Panc1 (cell line): ENCODE results near the gene TBCC. TPM values are rescaled to one million over a fixed set of nuclear protein-coding genes. Genes with fewer than 3 reads are reported as not detected.

Experiments
- ATAC-seq: fragments of 200-7000 bp; cut with Tn5 transposase; 2 replicates; pipeline ENCODE4 v1.9.1; 2020; ENCODE audit warnings: mild to moderate bottlenecking, moderate library complexity
- BruUV-seq: library from RNA; stranded (reverse); fragments of 400-500 nt; replicated peaks from 2 replicates; lab custom pipeline; 2021; lab: Mats Ljungman, UMichigan
- CTCF ChIA-PET: fragments of 300-600 bp; sonication (Branson Sonifier 250); formaldehyde crosslinking; loops from one replicate; lab custom pipeline; 2022; ENCODE audit warnings: antibody characterized with exemption; lab: Charles Lee
- POLR2A ChIA-PET: fragments of 300-600 bp; sonication (Branson Sonifier 250); formaldehyde crosslinking; loops from one replicate; lab custom pipeline; 2022; ENCODE audit warnings: antibody characterized with exemption; lab: Charles Lee
- DNase-seq: peaks from one replicate; pipeline ENCODE4 v3.0.0-alpha.2; 2010; ENCODE audit warnings: low read depth, low spot score
- H3K27ac ChIP-seq: 2 replicates; pipeline ENCODE4 v1.5.1; 2011; ENCODE audit warnings: mild to moderate bottlenecking, low read length, inconsistent platforms
- H3K27me3 ChIP-seq: fragments of 200-500 bp; sonication (Bioruptor generic); 2 replicates; pipeline ENCODE4 v1.6.0; 2014; ENCODE audit warnings: low read length, inconsistent platforms; ENCODE audit not compliant: control insufficient read depth, insufficient read depth
- H3K36me3 ChIP-seq: fragments of 200-500 bp; sonication (Bioruptor generic); 2 replicates; pipeline ENCODE4 v1.5.1; 2014; ENCODE audit warnings: inconsistent platforms, mild to moderate bottlenecking, low read length, moderate library complexity; ENCODE audit not compliant: control insufficient read depth, insufficient read depth
- H3K4me1 ChIP-seq: 2 replicates; pipeline ENCODE4 v1.5.1; 2011; ENCODE audit warnings: inconsistent platforms, mild to moderate bottlenecking, low read length, moderate library complexity; ENCODE audit not compliant: control insufficient read depth, insufficient read depth
- H3K4me3 ChIP-seq, 2 experiments: 2 replicates each; pipeline ENCODE4 v1.5.1; 2011 to 2012; ENCODE audit warnings: low read depth in 2 of 2, low read length in 2 of 2, mild to moderate bottlenecking in 2 of 2, inconsistent platforms in 1 of 2, moderate library complexity in 1 of 2
- H3K9me3 ChIP-seq: fragments of 200-500 bp; sonication (Bioruptor generic); 2 replicates; pipeline ENCODE4 v1.5.1; 2014; ENCODE audit warnings: low read depth, mild to moderate bottlenecking, inconsistent platforms, low read length, moderate library complexity; ENCODE audit not compliant: control insufficient read depth, insufficient read depth
- POLR2AphosphoS5 ChIP-seq: IDR thresholded peaks from 2 replicates; pipeline ENCODE4 v1.6.1; 2012; ENCODE audit warnings: mild to moderate bottlenecking, low read depth, low read length, moderate library complexity
- SIN3A ChIP-seq: IDR thresholded peaks from 2 replicates; pipeline ENCODE4 v1.6.1; 2012; ENCODE audit warnings: low read depth, mild to moderate bottlenecking, low read length, moderate library complexity, borderline replicate concordance; ENCODE audit not compliant: insufficient read depth
- TCF7L2 ChIP-seq: IDR thresholded peaks from 2 replicates; pipeline ENCODE4 v1.6.1; 2011; ENCODE audit warnings: mild to moderate bottlenecking, low read depth, low read length, inconsistent platforms
- in situ Hi-C: cut with HindIII; loops from 2 replicates; pipeline ENCODE4 v1.10.0; 2016; ENCODE audit warnings: low sequenced_read_pairs, low pct_unique_long_range_greater_than_20kb
- intact Hi-C: fragments of 100-400 bp; cut with micrococcal nuclease; formaldehyde crosslinking; loops from one replicate; pipeline ENCODE4 v1.10.0; 2022; ENCODE audit not compliant: unreplicated experiment
- total RNA-seq: library from RNA; stranded (reverse); gene quantifications from one replicate; pipeline ENCODE4 v1.2.1, GENCODE V29; 2021; ENCODE audit not compliant: unreplicated experiment
- TF ChIP-seq, protein P1 (sequence below), 2 experiments: IDR thresholded peaks; 2 replicates each; pipeline ENCODE4 v1.6.1; 2011 to 2012; ENCODE audit warnings: low read depth in 2 of 2, control low read depth in 1 of 2, low read length in 1 of 2, mild to moderate bottlenecking in 1 of 2, moderate library complexity in 1 of 2; ENCODE audit not compliant: insufficient read depth in 1 of 2
- TF ChIP-seq, protein P2 (sequence below): fragments of 450-650 bp; IDR thresholded peaks from 2 replicates; pipeline ENCODE4 v1.5.1; 2017; ENCODE audit warnings: mild to moderate bottlenecking

TBCC gene
- total RNA-seq, 1 experiment from 2014 or later: 25.7 TPM

DNA sequence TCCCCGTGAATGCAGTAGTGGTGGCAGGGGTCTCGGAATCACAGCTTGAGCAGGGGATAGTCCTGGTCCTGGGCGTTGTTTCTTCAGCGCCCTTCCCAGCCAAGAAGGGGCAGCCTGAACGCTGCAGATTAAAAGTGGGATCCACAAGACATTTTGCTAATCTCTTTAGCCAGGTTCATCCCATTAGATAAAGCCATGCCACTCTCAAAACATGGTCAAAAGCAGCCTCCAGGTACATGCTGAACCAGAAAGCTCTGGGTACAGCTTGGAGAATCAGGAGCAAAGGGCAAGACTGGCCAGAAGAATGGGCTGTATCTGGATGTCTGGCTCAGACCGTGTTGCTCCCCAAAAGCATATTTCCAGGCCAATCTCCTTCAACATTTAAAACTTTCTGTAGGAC lies 23.4 kb downstream of the TBCC start, which contains the start of gene PRPH2:
TSS of gene PRPH2 (minus strand) at position 101 of the 400 bp plus-strand sequence. CDS start 263 bp downstream, outside the sequence.
- ChIA-PET CTCF (no interaction called here), POLR2A (no interaction called here)
- H3K4me3 ChIP-seq: no peak within 1 kb of the TSS
- ATAC-seq: no peak
- H3K27ac ChIP-seq: no peak within 1 kb of the TSS
- intact Hi-C loops: no loop called here
- no TSS peak for BruUV-seq
- H3K4me1 ChIP-seq: peaks cover 4% of the 10 kb centered on the region
- DNase-seq: no peak
- no peaks in the 10 kb centered on the region for H3K9me3 ChIP-seq
- no peaks in the 10 kb centered on the region for H3K27me3 ChIP-seq
- no peak for TF ChIP-seq POLR2AphosphoS5
- TF ChIP-seq, protein P1, sequence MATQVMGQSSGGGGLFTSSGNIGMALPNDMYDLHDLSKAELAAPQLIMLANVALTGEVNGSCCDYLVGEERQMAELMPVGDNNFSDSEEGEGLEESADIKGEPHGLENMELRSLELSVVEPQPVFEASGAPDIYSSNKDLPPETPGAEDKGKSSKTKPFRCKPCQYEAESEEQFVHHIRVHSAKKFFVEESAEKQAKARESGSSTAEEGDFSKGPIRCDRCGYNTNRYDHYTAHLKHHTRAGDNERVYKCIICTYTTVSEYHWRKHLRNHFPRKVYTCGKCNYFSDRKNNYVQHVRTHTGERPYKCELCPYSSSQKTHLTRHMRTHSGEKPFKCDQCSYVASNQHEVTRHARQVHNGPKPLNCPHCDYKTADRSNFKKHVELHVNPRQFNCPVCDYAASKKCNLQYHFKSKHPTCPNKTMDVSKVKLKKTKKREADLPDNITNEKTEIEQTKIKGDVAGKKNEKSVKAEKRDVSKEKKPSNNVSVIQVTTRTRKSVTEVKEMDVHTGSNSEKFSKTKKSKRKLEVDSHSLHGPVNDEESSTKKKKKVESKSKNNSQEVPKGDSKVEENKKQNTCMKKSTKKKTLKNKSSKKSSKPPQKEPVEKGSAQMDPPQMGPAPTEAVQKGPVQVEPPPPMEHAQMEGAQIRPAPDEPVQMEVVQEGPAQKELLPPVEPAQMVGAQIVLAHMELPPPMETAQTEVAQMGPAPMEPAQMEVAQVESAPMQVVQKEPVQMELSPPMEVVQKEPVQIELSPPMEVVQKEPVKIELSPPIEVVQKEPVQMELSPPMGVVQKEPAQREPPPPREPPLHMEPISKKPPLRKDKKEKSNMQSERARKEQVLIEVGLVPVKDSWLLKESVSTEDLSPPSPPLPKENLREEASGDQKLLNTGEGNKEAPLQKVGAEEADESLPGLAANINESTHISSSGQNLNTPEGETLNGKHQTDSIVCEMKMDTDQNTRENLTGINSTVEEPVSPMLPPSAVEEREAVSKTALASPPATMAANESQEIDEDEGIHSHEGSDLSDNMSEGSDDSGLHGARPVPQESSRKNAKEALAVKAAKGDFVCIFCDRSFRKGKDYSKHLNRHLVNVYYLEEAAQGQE (IDR thresholded peaks at IDR 0.05; ENCODE audit: insufficient read depth in 1 of 2, low read depth in 2 of 2, low read length in 1 of 2): no peak
- TF ChIP-seq, protein P2, sequence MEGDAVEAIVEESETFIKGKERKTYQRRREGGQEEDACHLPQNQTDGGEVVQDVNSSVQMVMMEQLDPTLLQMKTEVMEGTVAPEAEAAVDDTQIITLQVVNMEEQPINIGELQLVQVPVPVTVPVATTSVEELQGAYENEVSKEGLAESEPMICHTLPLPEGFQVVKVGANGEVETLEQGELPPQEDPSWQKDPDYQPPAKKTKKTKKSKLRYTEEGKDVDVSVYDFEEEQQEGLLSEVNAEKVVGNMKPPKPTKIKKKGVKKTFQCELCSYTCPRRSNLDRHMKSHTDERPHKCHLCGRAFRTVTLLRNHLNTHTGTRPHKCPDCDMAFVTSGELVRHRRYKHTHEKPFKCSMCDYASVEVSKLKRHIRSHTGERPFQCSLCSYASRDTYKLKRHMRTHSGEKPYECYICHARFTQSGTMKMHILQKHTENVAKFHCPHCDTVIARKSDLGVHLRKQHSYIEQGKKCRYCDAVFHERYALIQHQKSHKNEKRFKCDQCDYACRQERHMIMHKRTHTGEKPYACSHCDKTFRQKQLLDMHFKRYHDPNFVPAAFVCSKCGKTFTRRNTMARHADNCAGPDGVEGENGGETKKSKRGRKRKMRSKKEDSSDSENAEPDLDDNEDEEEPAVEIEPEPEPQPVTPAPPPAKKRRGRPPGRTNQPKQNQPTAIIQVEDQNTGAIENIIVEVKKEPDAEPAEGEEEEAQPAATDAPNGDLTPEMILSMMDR: no peak
- TF ChIP-seq TCF7L2: no peak
- no peak for TF ChIP-seq SIN3A
- in situ Hi-C loops: no loop called here
- no peaks in the 10 kb centered on the region for H3K36me3 ChIP-seq

DNA sequence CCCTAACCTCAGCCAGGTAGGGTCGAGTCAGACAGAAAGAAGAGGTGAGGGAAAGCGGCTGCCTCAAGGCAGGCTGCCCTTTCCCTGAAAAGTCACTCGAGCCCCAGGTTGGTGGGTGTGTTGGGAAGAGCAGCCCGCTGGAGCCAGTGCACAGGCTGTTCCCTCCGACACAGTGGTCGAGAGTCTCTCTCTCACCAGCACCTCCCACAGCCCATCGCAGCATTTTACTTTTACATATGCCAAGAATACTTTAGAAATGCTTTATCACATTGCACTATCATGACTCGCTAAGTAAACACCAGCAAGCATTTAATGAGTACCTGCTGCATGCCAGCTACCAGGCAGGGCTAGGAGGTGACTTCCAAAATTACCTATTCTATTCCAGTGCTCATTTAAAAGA lies 25.2 kb downstream of the TBCC start:
- intact Hi-C loops: no loop called here
- in situ Hi-C loops: no loop called here
- ChIA-PET POLR2A (no interaction called here), CTCF (interaction anchor here (0.5 kb wide), 1 partner anchor 12 kb away, joined by 4 read pairs; no protein-coding TSS in a partner anchor)
- Histone ChIP-seq H3K27ac (no peak overlapping the region), H3K36me3 (no peaks in the 10 kb centered on the region), H3K4me3 (no peak overlapping the region), H3K27me3 (no peaks in the 10 kb centered on the region), H3K4me1 (no peaks in the 10 kb centered on the region; the same call in 1 of the 2 replicates), H3K9me3 (no peaks in the 10 kb centered on the region)
- no peak for DNase-seq
- BruUV-seq: no TSS peak
- ATAC-seq: peak; percentile 77
- TF ChIP-seq, protein P1 (IDR thresholded peaks at IDR 0.05; ENCODE audit: insufficient read depth in 1 of 2, low read depth in 2 of 2, low read length in 1 of 2): no peak
- no peak for TF ChIP-seq POLR2AphosphoS5
- TF ChIP-seq TCF7L2: no peak
- no peak for TF ChIP-seq SIN3A
- TF ChIP-seq, protein P2: no peak
